Colon (tissue), 2 donors: ENCODE measurements around the gene RALGPS1.

ENCODE experiments used
- FAIRE-seq: peaks from 2 replicates; lab custom pipeline; 2012; peaks lifted over from hg19 to GRCh38; lab: Jason Lieb, UNC
- donor health status: control.
- donor health status: control.

Gene RALGPS1

DNA sequence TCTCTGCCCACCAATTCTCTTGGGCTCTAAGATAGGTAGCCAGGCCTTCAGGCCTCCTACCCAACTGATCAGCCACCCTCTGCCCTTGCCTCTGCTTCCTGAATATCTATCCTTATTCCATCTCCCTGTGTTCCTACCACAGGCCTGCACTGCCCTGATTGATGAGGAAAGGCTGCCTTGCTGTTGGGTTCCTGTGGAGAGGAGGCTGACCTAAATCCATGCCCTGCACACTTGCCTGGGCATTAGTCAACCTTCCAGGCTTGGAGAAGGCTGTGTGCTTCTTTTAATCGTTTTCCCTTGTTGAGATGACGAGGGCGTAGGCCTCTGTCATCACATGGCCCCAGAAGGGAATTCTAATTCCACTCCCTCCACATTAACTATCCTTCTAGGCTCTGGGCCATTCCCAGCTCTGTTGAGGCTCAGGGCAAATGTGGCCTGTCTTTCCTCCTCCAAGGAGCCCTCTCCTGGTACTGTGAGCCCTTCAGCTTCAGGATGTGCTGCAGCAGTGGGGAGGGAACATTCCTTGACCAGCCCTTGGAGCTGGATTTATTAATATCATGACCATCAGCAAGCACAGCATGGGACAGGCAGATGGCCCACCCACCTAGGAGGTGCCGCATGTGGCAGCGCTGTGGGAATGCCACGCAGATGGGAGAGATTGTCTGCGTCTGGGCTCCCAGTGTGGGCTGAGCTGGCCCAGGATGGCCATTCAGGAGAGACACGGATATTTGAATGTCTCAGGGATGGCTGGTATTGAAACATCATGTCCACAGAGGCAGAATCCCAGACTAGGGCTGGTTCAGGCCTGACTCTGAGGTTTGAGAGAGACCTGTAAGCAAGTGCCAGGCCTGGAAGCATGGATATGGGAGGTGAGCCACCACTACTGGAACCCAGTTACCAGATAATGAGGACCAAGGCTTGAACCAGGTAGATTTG is 166.9 kb downstream of the RALGPS1 start:
- FAIRE-seq = no peak

- no peak for FAIRE-seq
Observed at GRCh38 chr9:127083138-127083980, 168.8 kb downstream of the RALGPS1 start.

- FAIRE-seq = no peak
Observed at GRCh38 chr9:127084076-127085039, 169.8 kb downstream of the RALGPS1 start.

DNA sequence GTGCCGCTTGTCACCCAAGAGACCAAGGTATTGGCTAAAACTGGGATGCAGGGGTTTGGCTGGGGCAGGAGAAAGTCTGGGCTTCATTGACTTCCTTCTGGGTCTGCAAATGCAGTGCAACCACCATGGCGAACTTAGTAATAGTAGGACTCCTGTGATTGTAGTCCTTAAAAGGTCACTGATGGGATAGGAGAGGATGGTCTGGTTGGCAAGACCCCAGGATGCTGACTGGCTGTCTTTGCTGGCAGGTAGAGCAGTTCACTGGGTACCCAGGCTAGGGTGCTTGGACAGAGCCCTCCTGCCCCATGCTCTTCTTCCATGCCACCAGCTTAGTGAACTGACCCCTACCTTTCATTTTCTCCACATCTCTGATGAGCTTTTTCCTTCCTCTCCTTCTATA is 170.6 kb downstream of the RALGPS1 start:
- no peak for FAIRE-seq

GRCh38 chr9:127086771-127087170 is 172.2 kb downstream of the RALGPS1 start:
- no peak for FAIRE-seq

DNA sequence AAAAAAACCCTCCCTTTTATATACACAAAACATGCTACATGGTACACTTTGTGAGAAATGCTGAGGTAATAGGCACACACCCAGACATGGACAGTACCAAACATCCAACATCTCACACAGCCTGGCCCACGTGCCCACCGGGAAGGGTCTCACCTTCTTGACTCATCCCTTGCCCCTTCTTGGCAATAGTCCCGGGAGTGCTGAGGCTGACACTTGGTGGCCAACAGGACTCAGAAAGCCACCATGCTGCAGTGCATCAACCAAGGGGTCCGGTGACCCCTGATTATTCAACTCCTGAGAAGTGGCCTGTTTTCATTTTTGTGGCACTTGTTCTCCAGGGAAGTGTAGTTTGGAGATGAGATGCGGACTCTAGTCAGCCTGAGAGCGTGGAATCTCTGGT is 172.8 kb downstream of the RALGPS1 start:
- no peak for FAIRE-seq

- FAIRE-seq = no peak
Observed at GRCh38 chr9:127087836-127088235, 173.3 kb downstream of the RALGPS1 start.

DNA sequence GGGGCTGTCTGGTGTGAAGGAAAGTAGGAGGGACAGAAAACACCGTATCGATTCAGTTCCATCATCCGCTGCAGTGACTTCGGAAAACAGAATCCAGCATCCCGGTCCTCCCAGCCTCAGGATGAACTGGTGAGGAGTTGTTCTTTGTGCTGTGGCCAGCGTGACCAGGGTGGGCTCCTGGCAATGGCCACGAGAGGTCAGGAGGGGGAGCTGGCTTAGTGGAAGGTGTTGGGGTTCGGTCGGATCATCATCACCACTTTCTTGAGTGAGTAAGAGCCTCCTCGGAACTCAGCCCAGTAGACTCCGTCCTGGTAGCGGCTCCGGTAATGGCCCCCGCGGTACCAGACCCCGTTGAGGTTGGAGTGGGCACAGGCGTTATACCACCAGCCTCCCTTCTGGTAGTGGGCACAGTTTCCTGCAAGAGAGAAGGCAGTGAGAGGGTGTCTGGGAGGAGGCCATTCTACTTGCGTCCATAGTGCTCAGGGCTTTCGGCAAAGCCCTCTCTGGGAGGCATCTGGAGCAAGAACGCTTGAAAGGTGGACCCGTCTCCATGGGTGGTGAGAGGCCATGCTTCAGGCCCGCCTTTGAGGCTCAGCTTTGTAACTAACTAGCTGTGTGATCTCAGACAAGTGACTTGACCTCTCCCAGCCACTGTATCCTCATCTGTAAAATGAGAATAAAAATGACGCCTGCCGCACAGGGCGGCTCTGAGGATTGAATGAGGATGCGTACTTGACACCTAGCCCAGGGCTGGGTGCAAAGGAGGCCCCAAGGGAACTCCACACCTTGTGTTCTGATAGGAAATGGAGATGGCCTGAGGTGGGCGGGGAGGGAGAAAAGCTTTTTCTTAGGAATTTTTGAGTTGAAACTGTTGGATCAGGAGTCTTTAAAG is 174.4 kb downstream of the RALGPS1 start:
- no peak for FAIRE-seq

DNA sequence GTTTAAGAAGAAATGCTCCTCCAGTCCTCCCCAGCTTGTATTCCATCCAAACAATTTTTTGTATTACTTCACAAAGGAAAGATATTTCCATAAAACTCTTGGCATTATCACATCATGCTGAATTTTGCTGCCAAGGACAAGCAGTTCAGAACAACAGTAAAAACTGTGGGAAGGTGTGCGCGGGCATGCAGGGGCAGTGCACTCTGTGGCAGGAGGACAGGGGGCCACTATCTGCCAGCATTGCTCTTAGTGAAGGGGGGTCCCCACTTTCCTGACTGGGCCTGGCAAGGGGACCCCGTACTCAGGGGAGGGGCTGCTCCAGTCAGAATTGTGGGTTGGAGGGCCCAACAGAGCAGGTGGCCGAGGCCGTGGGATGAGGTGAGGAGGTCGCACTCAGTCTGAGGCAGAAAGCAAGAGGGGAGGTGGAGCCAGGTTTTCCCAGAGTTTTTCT is 175.1 kb downstream of the RALGPS1 start:
- FAIRE-seq = no peak

DNA sequence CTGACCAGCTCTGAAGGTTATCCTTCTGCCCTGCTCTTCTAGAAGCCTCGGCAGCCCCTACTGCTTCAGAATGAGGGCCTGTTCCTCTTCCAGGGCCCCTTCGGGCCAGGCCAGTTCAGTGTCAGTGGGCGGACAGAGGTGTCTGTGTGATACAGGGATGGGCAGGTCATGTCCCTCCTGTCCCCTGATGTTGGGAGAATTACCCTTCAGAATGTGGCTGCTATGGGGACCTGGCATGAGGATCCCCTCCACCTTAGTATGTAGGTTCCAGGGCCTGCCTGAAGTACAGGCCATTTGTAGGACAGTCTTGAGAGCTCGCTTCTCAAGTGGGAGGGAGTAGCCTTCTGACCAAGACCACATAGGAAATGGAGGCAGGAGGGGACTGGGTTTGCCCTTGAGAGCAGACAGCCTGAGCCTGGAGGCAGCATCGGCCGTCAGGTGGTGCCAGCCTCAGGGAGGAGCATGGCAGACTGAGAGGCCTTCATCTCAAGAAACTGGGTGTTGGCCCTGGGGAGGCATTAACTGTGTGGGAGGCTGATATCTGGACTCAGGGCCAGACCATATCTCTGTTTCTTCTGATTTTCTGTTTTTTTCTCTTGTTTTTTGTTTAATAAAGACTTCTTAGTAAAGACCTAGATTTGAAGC is 175.9 kb downstream of the RALGPS1 start:
- FAIRE-seq = no peak

DNA sequence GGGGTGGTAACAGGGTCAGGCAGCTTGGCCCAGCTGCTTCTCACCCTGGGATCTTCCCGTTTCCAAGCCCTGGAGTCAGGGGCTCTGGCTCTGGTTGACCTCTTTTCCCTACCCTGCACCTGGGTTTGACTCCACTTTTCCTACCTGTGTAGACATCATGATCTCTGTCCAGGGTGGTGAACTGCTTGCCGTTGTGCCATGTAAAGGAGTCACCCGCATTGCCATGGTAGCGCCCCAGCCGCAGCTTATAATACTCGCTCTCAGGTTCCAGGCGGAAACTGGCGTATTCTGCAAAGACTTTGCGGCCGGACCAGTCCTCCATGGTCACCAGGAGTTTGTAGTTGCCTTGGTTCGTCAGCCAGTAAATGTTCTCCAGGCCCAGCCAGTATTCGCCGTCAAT is 176.9 kb downstream of the RALGPS1 start:
- FAIRE-seq = no peak

GRCh38 chr9:127092041-127092608 is 177.5 kb downstream of the RALGPS1 start:
- FAIRE-seq = no peak

DNA sequence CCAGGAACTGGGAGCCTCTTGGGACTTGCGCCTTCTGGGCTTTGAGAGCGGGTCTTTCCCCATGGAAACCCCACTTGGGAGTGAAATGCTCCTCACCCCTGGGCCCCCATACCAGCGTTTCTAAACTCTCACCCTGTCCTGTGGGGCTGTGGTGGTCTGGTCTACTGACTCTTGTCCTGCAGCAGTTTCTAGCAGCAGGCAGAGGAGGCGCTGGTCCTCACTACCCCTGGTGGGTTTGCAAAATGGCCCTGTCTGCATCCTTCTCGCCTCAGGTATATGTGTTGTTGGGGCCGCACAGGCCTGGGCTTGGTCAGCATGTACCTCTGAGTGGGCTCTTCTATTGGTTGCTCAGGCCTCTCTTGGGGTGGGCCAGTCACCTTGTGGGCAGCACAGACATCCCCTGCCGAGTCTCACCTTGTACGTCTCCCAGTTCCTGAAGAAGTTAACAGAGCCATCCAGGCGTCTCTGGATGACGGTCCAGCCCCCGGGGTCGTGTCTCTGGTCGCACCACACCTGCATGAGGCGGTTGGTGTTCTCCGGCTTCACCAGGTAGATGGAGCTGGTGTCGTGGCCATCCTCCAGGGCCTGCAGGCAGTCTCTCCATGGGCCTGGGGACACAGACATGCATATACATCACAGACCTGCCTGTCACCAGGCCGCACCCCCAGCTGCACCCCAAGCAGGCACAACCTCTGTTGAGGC is 178.9 kb downstream of the RALGPS1 start:
- no peak for FAIRE-seq

DNA sequence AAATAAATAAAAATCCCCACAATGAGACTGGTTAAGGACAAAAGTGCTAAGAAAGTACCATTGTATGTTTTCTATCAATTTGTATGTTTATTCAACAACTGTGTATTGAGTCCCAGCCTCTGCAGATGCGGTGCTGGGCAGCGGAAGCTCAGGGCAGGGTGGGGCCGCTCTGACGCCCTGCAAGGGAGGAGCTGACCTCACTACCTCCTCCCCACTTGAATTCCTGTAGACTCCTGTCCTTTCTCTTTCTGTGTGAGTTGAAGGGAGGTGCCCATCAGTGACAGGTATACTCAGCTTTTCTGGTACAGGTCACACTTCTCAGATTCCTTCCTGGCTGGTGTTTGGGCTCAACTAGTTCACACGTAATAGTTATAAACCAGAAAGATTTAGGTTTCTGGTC is 180.8 kb downstream of the RALGPS1 start:
- no peak for FAIRE-seq

DNA sequence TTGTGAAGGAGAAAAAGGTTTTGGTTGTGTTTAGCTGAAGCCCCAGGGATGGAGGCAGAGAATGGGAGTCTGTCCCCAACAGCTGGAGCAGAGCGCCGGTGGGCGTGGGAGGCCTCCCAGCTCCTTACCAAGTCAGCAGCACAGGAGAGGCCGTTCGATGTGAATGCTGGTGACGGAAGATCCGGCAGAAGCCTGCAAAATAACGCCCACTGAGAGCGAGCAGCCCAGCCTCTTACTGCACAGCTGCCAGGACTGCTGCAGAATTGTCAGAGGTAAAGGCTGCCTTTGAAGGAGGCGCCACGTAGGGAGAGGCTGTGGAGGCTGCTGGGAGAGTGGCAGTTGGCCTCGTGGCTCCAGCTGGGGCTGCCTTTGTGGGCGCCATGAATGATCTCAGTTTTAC is 181.6 kb downstream of the RALGPS1 start:
- no peak for FAIRE-seq

- no peak for FAIRE-seq
Observed at GRCh38 chr9:127097683-127098082, 183.1 kb downstream of the RALGPS1 start.

DNA sequence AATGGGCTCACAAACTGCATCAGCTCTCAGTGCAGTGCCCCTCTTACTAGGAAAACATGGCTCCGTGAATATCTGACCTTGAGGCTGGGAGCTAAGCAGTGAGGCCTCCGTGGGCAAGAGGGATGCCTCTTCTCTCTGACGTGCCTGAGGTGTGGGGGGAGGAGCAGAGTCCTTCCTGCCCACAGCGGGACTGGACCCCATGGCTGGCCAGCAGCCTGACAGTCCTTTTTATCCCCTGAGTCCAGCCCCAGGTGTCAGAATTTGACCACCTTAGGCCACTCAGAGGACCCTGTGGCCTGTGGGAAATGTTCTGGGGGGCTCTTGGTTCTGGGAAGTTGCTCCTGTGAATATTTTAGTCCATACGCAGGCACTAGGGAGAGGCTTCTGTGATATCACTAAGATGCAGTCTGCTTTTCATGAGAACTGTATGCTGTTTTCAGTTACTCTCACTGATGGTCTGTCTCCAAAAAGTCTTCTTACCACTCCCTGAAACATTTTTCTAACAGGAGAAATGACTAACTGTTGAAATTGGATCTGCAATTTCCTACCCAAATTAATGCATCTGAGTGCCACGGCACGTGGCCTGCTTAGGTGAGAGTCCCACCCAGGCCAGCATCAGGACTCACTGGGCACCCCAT is 184.5 kb downstream of the RALGPS1 start:
- no peak for FAIRE-seq

DNA sequence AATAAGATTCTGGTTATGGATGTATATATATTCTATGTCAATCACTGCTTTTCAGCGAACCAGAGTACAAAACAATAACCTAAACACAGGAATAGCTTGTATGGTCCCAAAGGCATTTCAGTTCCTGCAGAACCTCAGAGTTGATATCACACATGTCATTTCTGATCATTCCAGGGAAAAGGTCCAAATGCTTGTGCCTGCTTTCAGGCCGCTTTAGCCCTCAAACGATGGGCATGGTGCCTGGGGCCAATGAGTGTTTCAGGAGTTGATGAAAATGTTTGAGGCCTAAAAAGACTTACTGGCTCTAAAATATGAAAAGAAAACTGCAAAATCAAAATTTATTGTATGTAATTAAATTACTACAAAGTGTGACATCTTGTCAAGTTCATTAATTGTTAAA is 185.1 kb downstream of the RALGPS1 start:
- no peak for FAIRE-seq

- no peak for FAIRE-seq
Observed at GRCh38 chr9:127102176-127102575, 187.6 kb downstream of the RALGPS1 start.
